HEK293 (cell line): ENCODE results near the gene ARMH3.
A peak's percentile ranks its signal among the peaks of the same experiment; 100 is the strongest.

Experiments used
- CTCF ChIA-PET: fragments of 350-600 bp; formaldehyde crosslinking; extraction: SDS; loops from one replicate; lab custom pipeline; 2021; ENCODE audit warnings: antibody characterized with exemption; lab: Yijun Ruan, JAX
- POLR2A ChIA-PET: fragments of 300-600 bp; formaldehyde crosslinking; extraction: SDS; loops from one replicate; lab custom pipeline; 2020; ENCODE audit warnings: antibody characterized with exemption, inconsistent platforms; lab: Yijun Ruan, JAX
- H3K27ac ChIP-seq: fragments of 200-500 bp; sonication (Bioruptor generic); 2 replicates; pipeline ENCODE4 v1.5.1; 2014; ENCODE audit warnings: low read depth, low read length, control low read depth, inconsistent platforms; ENCODE audit errors: extremely low read depth
- H3K36me3 ChIP-seq, 2 experiments: fragments of 200-500 bp in 1 of 2; sonication (Bioruptor generic) in 1 of 2; 1 replicate in 1 of 2; 2 replicates in 1 of 2; pipeline ENCODE4 v1.5.1; 2014 to 2017; ENCODE audit warnings: inconsistent platforms in 2 of 2, low read length in 2 of 2; ENCODE audit not compliant: control insufficient read depth in 2 of 2, insufficient read depth in 1 of 2
- H3K4me1 ChIP-seq: fragments of 200-500 bp; sonication (Bioruptor generic); 2 replicates; pipeline ENCODE4 v1.5.1; 2014; ENCODE audit warnings: mild to moderate bottlenecking, low read length, inconsistent platforms; ENCODE audit not compliant: control insufficient read depth, insufficient read depth
- H3K4me3 ChIP-seq: 2 replicates; pipeline ENCODE4 v1.5.1; 2011; ENCODE audit warnings: low read depth, mild to moderate bottlenecking, control low read depth, low read length, moderate library complexity
- H3K9me3 ChIP-seq: fragments of 200-500 bp; sonication (Bioruptor generic); 2 replicates; pipeline ENCODE4 v1.5.1; 2014; ENCODE audit warnings: low read depth, low read length, inconsistent platforms; ENCODE audit not compliant: control insufficient read depth, insufficient read depth
- EGR2 ChIP-seq: fragments of 450-650 bp; formaldehyde crosslinking; IDR thresholded peaks from 2 replicates; pipeline ENCODE4 v1.5.1; 2016; ENCODE audit warnings: low read depth, missing biosample characterization, missing genetic modification characterization
- GLIS1 ChIP-seq: fragments of 450-650 bp; formaldehyde crosslinking; IDR thresholded peaks from 2 replicates; pipeline ENCODE4 v1.5.1; 2016; ENCODE audit warnings: missing biosample characterization, missing genetic modification characterization
- KLF1 ChIP-seq: fragments of 450-650 bp; formaldehyde crosslinking; IDR thresholded peaks from 2 replicates; pipeline ENCODE4 v1.5.1; 2016; ENCODE audit warnings: missing biosample characterization, missing genetic modification characterization
- OSR2 ChIP-seq: fragments of 450-650 bp; formaldehyde crosslinking; IDR thresholded peaks from 2 replicates; pipeline ENCODE4 v1.5.1; 2016; ENCODE audit warnings: missing biosample characterization, missing genetic modification characterization
- PRDM1 ChIP-seq: fragments of 450-650 bp; formaldehyde crosslinking; IDR thresholded peaks from 2 replicates; pipeline ENCODE4; 2016; ENCODE audit warnings: missing biosample characterization, missing genetic modification characterization
- TRIM28 ChIP-seq: IDR thresholded peaks from 2 replicates; pipeline ENCODE4 v1.6.1; 2011; ENCODE audit warnings: low read length, control low read depth, borderline replicate concordance
- YY1 ChIP-seq: fragments of 450-650 bp; formaldehyde crosslinking; IDR thresholded peaks from 2 replicates; pipeline ENCODE4 v1.5.1; 2018; ENCODE audit warnings: missing biosample characterization, missing genetic modification characterization
- ZBTB20 ChIP-seq: fragments of 450-650 bp; formaldehyde crosslinking; IDR thresholded peaks from 2 replicates; pipeline ENCODE4 v1.5.1; 2016; ENCODE audit warnings: missing biosample characterization, missing genetic modification characterization
- ZBTB21 ChIP-seq: fragments of 450-650 bp; formaldehyde crosslinking; IDR thresholded peaks from 2 replicates; pipeline ENCODE4 v1.5.1; 2017; ENCODE audit warnings: missing biosample characterization, missing genetic modification characterization
- ZFHX2 ChIP-seq: fragments of 450-650 bp; formaldehyde crosslinking; conservative IDR thresholded peaks from 2 replicates; pipeline ENCODE4 v1.5.1; 2016; ENCODE audit warnings: missing biosample characterization, missing genetic modification characterization
- ZFP3 ChIP-seq: fragments of 450-650 bp; formaldehyde crosslinking; IDR thresholded peaks from 2 replicates; pipeline ENCODE4 v1.5.1; 2016; ENCODE audit warnings: low read depth, missing biosample characterization, missing genetic modification characterization
- ZFP41 ChIP-seq: fragments of 450-650 bp; formaldehyde crosslinking; IDR thresholded peaks from 2 replicates; pipeline ENCODE4 v1.5.1; 2016; ENCODE audit warnings: missing biosample characterization, missing genetic modification characterization, borderline replicate concordance
- ZNF112 ChIP-seq: fragments of 450-650 bp; formaldehyde crosslinking; IDR thresholded peaks from 2 replicates; pipeline ENCODE4 v1.5.0; 2017; ENCODE audit warnings: missing biosample characterization, missing genetic modification characterization
- ZNF132 ChIP-seq: fragments of 450-650 bp; formaldehyde crosslinking; IDR thresholded peaks from 2 replicates; pipeline ENCODE4 v1.5.1; 2017; ENCODE audit warnings: missing biosample characterization, missing genetic modification characterization, borderline replicate concordance
- ZNF202 ChIP-seq: fragments of 450-650 bp; formaldehyde crosslinking; IDR thresholded peaks from 2 replicates; pipeline ENCODE4 v1.5.1; 2016; ENCODE audit warnings: missing biosample characterization, missing genetic modification characterization, borderline replicate concordance
- ZNF23 ChIP-seq: fragments of 450-650 bp; formaldehyde crosslinking; IDR thresholded peaks from 2 replicates; pipeline ENCODE4 v1.5.1; 2016; ENCODE audit warnings: missing biosample characterization, missing genetic modification characterization, borderline replicate concordance
- ZNF239 ChIP-seq: fragments of 450-650 bp; formaldehyde crosslinking; IDR thresholded peaks from 2 replicates; pipeline ENCODE4 v1.5.1; 2016; ENCODE audit warnings: missing biosample characterization, missing genetic modification characterization
- ZNF274 ChIP-seq, 2 experiments: fragments of 200-500 bp in 1 of 2; fragments of 450-650 bp in 1 of 2; sonication (Bioruptor generic) in 1 of 2; formaldehyde crosslinking in 1 of 2; IDR thresholded peaks; 2 replicates each; pipeline versions ENCODE4 v1.5.1 to v1.6.1; 2014 to 2016; ENCODE audit warnings: borderline replicate concordance in 1 of 2, inconsistent platforms in 1 of 2, low read length in 1 of 2, missing biosample characterization in 1 of 2, missing genetic modification characterization in 1 of 2
- ZNF501 ChIP-seq: fragments of 450-650 bp; formaldehyde crosslinking; IDR thresholded peaks from 2 replicates; pipeline ENCODE4 v1.5.1; 2016; ENCODE audit warnings: missing biosample characterization, missing genetic modification characterization
- ZNF521 ChIP-seq: fragments of 450-650 bp; formaldehyde crosslinking; IDR thresholded peaks from 2 replicates; pipeline ENCODE4 v1.5.1; 2017; ENCODE audit warnings: missing biosample characterization, mild to moderate bottlenecking, missing genetic modification characterization
- ZNF580 ChIP-seq: fragments of 450-650 bp; formaldehyde crosslinking; IDR thresholded peaks from 2 replicates; pipeline ENCODE4 v1.5.1; 2016; ENCODE audit warnings: missing biosample characterization, missing genetic modification characterization
- ZNF610 ChIP-seq: fragments of 450-650 bp; formaldehyde crosslinking; IDR thresholded peaks from 2 replicates; pipeline ENCODE4 v1.5.1; 2016; ENCODE audit warnings: missing biosample characterization, missing genetic modification characterization, borderline replicate concordance
- ZNF624 ChIP-seq: fragments of 450-650 bp; formaldehyde crosslinking; IDR thresholded peaks from 2 replicates; pipeline ENCODE4 v1.5.1; 2017; ENCODE audit warnings: missing biosample characterization, missing genetic modification characterization
- ZNF654 ChIP-seq: fragments of 450-650 bp; formaldehyde crosslinking; IDR thresholded peaks from 2 replicates; pipeline ENCODE4 v1.5.1; 2016; ENCODE audit warnings: low read depth, missing biosample characterization, missing genetic modification characterization
- ZNF677 ChIP-seq: fragments of 450-650 bp; IDR thresholded peaks from 2 replicates; pipeline ENCODE4 v1.5.0; 2018; ENCODE audit warnings: missing biosample characterization, mild to moderate bottlenecking, missing genetic modification characterization, moderate library complexity
- ZNF776 ChIP-seq: fragments of 450-650 bp; formaldehyde crosslinking; IDR thresholded peaks from 2 replicates; pipeline ENCODE4 v1.5.0; 2017; ENCODE audit warnings: missing biosample characterization, missing genetic modification characterization, borderline replicate concordance
- ZNF785 ChIP-seq: fragments of 450-650 bp; formaldehyde crosslinking; IDR thresholded peaks from 2 replicates; pipeline ENCODE4 v1.5.1; 2016; ENCODE audit warnings: missing biosample characterization, missing genetic modification characterization
- ZNF792 ChIP-seq: fragments of 450-650 bp; formaldehyde crosslinking; IDR thresholded peaks from 2 replicates; pipeline ENCODE4 v1.5.1; 2016; ENCODE audit warnings: missing biosample characterization, missing genetic modification characterization
- ZSCAN23 ChIP-seq: fragments of 450-650 bp; formaldehyde crosslinking; IDR thresholded peaks from 2 replicates; pipeline ENCODE4 v1.5.1; 2016; ENCODE audit warnings: missing biosample characterization, missing genetic modification characterization
- TF ChIP-seq, protein P1 (sequence below): fragments of 450-650 bp; formaldehyde crosslinking; IDR thresholded peaks from 2 replicates; pipeline ENCODE4 v1.5.1; 2016; ENCODE audit warnings: missing biosample characterization, missing genetic modification characterization
- TF ChIP-seq, protein P2 (sequence below): fragments of 450-650 bp; IDR thresholded peaks from 2 replicates; pipeline ENCODE4 v1.5.1; 2018; ENCODE audit warnings: missing biosample characterization, missing genetic modification characterization
- TF ChIP-seq, protein P3 (sequence below): fragments of 450-650 bp; formaldehyde crosslinking; IDR thresholded peaks from 2 replicates; pipeline ENCODE4 v1.5.1; 2016; ENCODE audit warnings: missing biosample characterization, missing genetic modification characterization
- TF ChIP-seq, protein P4 (sequence below): fragments of 450-650 bp; formaldehyde crosslinking; IDR thresholded peaks from 2 replicates; pipeline ENCODE4 v1.5.1; 2016; ENCODE audit warnings: missing biosample characterization, missing genetic modification characterization

ARMH3 gene

GRCh38 chr10:101834341-101834740 is 221.6 kb downstream of the ARMH3 start (continued):
- TF ChIP-seq, protein P1, sequence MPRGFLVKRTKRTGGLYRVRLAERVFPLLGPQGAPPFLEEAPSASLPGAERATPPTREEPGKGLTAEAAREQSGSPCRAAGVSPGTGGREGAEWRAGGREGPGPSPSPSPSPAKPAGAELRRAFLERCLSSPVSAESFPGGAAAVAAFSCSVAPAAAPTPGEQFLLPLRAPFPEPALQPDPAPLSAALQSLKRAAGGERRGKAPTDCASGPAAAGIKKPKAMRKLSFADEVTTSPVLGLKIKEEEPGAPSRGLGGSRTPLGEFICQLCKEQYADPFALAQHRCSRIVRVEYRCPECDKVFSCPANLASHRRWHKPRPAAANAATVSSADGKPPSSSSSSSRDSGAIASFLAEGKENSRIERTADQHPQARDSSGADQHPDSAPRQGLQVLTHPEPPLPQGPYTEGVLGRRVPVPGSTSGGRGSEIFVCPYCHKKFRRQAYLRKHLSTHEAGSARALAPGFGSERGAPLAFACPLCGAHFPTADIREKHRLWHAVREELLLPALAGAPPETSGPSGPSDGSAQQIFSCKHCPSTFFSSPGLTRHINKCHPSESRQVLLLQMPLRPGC (tag by site-specific recombination), result no peak
- peak; percentile 96 for TF ChIP-seq EGR2
- TF ChIP-seq ZNF610, result no peak
- TF ChIP-seq ZBTB21, result no peak
- no peak for TF ChIP-seq ZNF239 (tag by site-specific recombination)
- TF ChIP-seq ZNF776, result no peak
- no peak for TF ChIP-seq GLIS1 (tag by site-specific recombination)
- TF ChIP-seq ZNF23, result no peak
- no peak for TF ChIP-seq OSR2 (tag by site-specific recombination)
- no peak for TF ChIP-seq ZNF521
- TF ChIP-seq YY1 (tag by site-specific recombination), result no peak
- TF ChIP-seq, protein P2, sequence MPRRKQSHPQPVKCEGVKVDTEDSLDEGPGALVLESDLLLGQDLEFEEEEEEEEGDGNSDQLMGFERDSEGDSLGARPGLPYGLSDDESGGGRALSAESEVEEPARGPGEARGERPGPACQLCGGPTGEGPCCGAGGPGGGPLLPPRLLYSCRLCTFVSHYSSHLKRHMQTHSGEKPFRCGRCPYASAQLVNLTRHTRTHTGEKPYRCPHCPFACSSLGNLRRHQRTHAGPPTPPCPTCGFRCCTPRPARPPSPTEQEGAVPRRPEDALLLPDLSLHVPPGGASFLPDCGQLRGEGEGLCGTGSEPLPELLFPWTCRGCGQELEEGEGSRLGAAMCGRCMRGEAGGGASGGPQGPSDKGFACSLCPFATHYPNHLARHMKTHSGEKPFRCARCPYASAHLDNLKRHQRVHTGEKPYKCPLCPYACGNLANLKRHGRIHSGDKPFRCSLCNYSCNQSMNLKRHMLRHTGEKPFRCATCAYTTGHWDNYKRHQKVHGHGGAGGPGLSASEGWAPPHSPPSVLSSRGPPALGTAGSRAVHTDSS (tag by site-specific recombination), result no peak
- TF ChIP-seq KLF1, result 0 out of 2 replicates have a peak, but pooled peaks have one; percentile 14
- no peak for TF ChIP-seq ZNF132 (tag by site-specific recombination)
- no peak for TF ChIP-seq ZNF501
- TF ChIP-seq ZFHX2 (tag by site-specific recombination), result peak; percentile 95
- no peak for TF ChIP-seq ZNF624 (tag by site-specific recombination)
- TF ChIP-seq PRDM1, result no peak
- no peak for TF ChIP-seq ZNF202 (tag by site-specific recombination)
- no peak for TF ChIP-seq ZBTB20 (tag by site-specific recombination)
- no peak for TF ChIP-seq ZFP41

DNA sequence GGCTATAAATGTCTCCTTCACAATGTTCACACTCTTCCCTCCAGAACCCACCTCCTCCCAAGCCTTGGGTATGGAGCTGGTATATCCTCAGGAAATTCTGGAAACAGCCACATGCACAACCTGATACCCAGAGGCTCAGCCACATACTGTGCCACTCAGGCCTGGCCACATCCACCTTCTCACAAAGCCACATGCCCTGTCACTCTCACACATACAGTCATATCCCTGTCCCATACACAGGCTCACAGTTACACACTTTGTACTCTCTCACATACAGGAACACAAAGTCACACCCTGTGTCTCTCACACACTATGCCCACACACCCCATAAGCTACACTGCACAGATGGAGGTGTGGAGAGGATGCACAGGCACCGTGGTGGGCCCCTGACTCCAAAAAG is 222.5 kb downstream of the ARMH3 start:
- POLR2A ChIA-PET, result no interaction called here
- no peak for TF ChIP-seq ZNF792 (tag by site-specific recombination)
- no peak for TF ChIP-seq ZNF654
- no peak for TF ChIP-seq ZSCAN23 (tag by site-specific recombination)
- no peak for TF ChIP-seq TRIM28
- no peak for TF ChIP-seq ZFHX2 (tag by site-specific recombination)
- no peak for TF ChIP-seq ZNF112
- TF ChIP-seq, protein P3, sequence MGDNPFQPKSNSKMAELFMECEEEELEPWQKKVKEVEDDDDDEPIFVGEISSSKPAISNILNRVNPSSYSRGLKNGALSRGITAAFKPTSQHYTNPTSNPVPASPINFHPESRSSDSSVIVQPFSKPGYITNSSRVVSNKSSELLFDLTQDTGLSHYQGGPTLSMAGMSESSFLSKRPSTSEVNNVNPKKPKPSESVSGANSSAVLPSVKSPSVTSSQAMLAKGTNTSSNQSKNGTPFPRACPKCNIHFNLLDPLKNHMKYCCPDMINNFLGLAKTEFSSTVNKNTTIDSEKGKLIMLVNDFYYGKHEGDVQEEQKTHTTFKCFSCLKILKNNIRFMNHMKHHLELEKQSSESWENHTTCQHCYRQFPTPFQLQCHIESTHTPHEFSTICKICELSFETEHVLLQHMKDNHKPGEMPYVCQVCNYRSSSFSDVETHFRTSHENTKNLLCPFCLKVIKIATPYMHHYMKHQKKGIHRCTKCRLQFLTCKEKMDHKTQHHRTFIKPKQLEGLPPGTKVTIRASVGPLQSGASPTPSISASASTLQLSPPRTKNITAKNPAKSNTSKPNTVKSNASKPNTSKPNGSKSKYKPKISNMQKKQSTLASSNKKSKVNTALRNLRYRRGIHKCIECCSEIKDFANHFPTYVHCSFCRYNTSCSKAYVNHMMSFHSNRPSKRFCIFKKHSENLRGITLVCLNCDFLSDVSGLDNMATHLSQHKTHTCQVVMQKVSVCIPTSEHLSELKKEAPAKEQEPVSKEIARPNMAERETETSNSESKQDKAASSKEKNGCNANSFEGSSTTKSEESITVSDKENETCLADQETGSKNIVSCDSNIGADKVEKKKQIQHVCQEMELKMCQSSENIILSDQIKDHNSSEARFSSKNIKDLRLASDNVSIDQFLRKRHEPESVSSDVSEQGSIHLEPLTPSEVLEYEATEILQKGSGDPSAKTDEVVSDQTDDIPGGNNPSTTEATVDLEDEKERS (tag by site-specific recombination), result no peak
- no peak for TF ChIP-seq KLF1
- TF ChIP-seq ZFP3 (tag by site-specific recombination), result no peak
- no peak for TF ChIP-seq ZNF274 (IDR thresholded peaks at IDR 0.05; ENCODE audit: low read length)
- TF ChIP-seq ZNF274 (tag by site-specific recombination; IDR thresholded peaks at IDR 0.05; ENCODE audit: borderline replicate concordance), result no peak
- TF ChIP-seq ZNF677 (tag by site-specific recombination), result no peak
- TF ChIP-seq, protein P4, sequence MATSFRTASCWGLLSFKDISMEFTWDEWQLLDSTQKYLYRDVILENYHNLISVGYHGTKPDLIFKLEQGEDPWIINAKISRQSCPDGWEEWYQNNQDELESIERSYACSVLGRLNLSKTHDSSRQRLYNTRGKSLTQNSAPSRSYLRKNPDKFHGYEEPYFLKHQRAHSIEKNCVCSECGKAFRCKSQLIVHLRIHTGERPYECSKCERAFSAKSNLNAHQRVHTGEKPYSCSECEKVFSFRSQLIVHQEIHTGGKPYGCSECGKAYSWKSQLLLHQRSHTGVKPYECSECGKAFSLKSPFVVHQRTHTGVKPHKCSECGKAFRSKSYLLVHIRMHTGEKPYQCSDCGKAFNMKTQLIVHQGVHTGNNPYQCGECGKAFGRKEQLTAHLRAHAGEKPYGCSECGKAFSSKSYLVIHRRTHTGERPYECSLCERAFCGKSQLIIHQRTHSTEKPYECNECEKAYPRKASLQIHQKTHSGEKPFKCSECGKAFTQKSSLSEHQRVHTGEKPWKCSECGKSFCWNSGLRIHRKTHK (tag by site-specific recombination), result no peak
- TF ChIP-seq ZNF785 (tag by site-specific recombination), result no peak
- TF ChIP-seq ZNF580 (tag by site-specific recombination), result no peak
- no peak overlapping the region for H3K4me3 ChIP-seq
- peaks cover 0 to under 1% of the 10 kb centered on the region in 2 experiments; a peak in 1 of 3 replicates for H3K36me3 ChIP-seq
- H3K4me1 ChIP-seq, result peaks cover 7% of the 10 kb centered on the region
- H3K9me3 ChIP-seq, result no peaks in the 10 kb centered on the region
- CTCF ChIA-PET, result interaction anchor here (0.6 to 1.1 kb wide), 2 partner anchors 176 to 241 kb away, joined by 3 read pairs; no protein-coding TSS in a partner anchor
- H3K27ac ChIP-seq, result no peak overlapping the region
